Transverse colon (tissue), 4 donors: ENCODE data around the gene GIPC3. TPM values are rescaled to one million over a fixed set of nuclear protein-coding genes. Genes with fewer than 3 reads are reported as not detected.

Experiments used
- DNase-seq: peaks from one replicate; pipeline ENCODE4 v3.0.0-alpha.2; 2019
- H3K27ac ChIP-seq, 4 donors: fragments of 200-600 bp; sonication (generic); 2 replicates each; pipeline ENCODE4 v1.5.1; 2016 to 2018; ENCODE audit warnings: inconsistent platforms in 4 of 4
- H3K27me3 ChIP-seq: fragments of 200-600 bp; sonication (generic); 2 replicates; pipeline ENCODE4 v1.5.1; 2017; ENCODE audit warnings: inconsistent platforms
- H3K36me3 ChIP-seq, 4 donors: fragments of 200-600 bp; sonication (generic); 2 replicates each; pipeline ENCODE4 v1.5.1; 2017 to 2019; ENCODE audit warnings: inconsistent platforms in 4 of 4
- H3K4me1 ChIP-seq, 4 donors: fragments of 200-600 bp; sonication (generic); 2 replicates each; pipeline ENCODE4 v1.5.1; 2017 to 2020; ENCODE audit warnings: inconsistent platforms in 4 of 4
- H3K4me3 ChIP-seq, 4 donors: fragments of 200-600 bp; sonication (generic); 1 replicate in 1 of 4; 2 replicates in 3 of 4; pipeline versions ENCODE4 v1.5.1 to v1.6.1; 2017 to 2019; ENCODE audit warnings: inconsistent platforms in 4 of 4
- H3K9me3 ChIP-seq, 2 donors: fragments of 200-600 bp; sonication (generic); 2 replicates each; pipeline ENCODE4 v1.5.1; 2017 to 2019; ENCODE audit warnings: inconsistent platforms in 2 of 2
- CTCF ChIP-seq, 5 experiments: fragments of 200-600 bp in 3 of 5; fragments of 450-650 bp in 2 of 5; sonication (generic) in 3 of 5; IDR thresholded peaks; 1 replicate in 2 of 5; 2 replicates in 3 of 5; pipeline ENCODE4 v1.5.1; 2016 to 2017; ENCODE audit warnings: antibody characterized with exemption in 5 of 5, inconsistent platforms in 3 of 5, mild to moderate bottlenecking in 2 of 5, moderate library complexity in 1 of 5
- EP300 ChIP-seq: sonication (generic); formaldehyde crosslinking; IDR thresholded peaks from one replicate; pipeline ENCODE4 v1.6.1; 2017; ENCODE audit warnings: antibody characterized with exemption, low read depth
- POLR2A ChIP-seq: fragments of 450-650 bp; IDR thresholded peaks from one replicate; pipeline ENCODE4 v1.6.1; 2016; ENCODE audit warnings: antibody characterized with exemption, mild to moderate bottlenecking, moderate library complexity
- POLR2AphosphoS5 ChIP-seq, 3 donors: sonication (generic); formaldehyde crosslinking; IDR thresholded peaks; one replicate each; pipeline ENCODE4 v1.6.1; 2016; ENCODE audit warnings: antibody characterized with exemption in 3 of 3
- WGBS, 2 donors: methylation state at CpG; one replicate each; pipeline ENCODE4 v1.1.5; 2018; ENCODE audit warnings: low coverage in 1 of 2; 5-methylcytosine and 5-hydroxymethylcytosine counted together
- in situ Hi-C, 4 donors: fragments of 200-750 bp; cut with MboI; loops; one replicate each; pipeline versions ENCODE4 v1.15.0 to v1.15.1; 2017; ENCODE audit warnings: low sequenced_read_pairs in 3 of 4, low pct_ligation_motif_present in 1 of 4, low pct_unique_long_range_greater_than_20kb in 1 of 4
- intact Hi-C: fragments of 100-400 bp; cut with DNase I; formaldehyde crosslinking; loops from one replicate; pipeline ENCODE4 v1.15.1; 2023; ENCODE audit warnings: low total_unique reads
- total RNA-seq, 4 donors: library from RNA; depleted of rRNA; stranded (reverse); fragments of >200 nt; gene quantifications; one replicate each; pipeline ENCODE4 v1.1.0, GENCODE V29; 2016

Gene GIPC3
- total RNA-seq, 4 donors from 2014 or later: 0.14 to 0.95 (median 0.60) TPM; not detected in 1

GRCh38 chr19:3601021-3601420 is 15.7 kb downstream of the GIPC3 start:
- in situ Hi-C loops: no loop called here
- TF ChIP-seq EP300 (no peak), POLR2AphosphoS5 (IDR thresholded peaks at IDR 0.05) (no peak), CTCF (IDR thresholded peaks at IDR 0.05) (no peak), POLR2A (no peak)
- Histone ChIP-seq H3K27me3 (no peaks in the 10 kb centered on the region), H3K9me3 (no peaks in the 10 kb centered on the region), H3K27ac (no peak overlapping the region), H3K4me3 (no peak overlapping the region), H3K36me3 (no peaks in the 10 kb centered on the region), H3K4me1 (peaks cover 2 to 7% (median 3%) of the 10 kb centered on the region in 4 donors)
- WGBS, 2 donors: 50 to 88% methylated on average over 1 to 12 of the region's 12 CpGs
- intact Hi-C loops: no loop called here
- DNase-seq: no peak

- H3K36me3 ChIP-seq: no peaks in the 10 kb centered on the region
- H3K9me3 ChIP-seq: no peaks in the 10 kb centered on the region
- peaks cover 7 to 27% (median 22%) of the 10 kb centered on the region in 4 donors for H3K4me1 ChIP-seq
- in situ Hi-C loops (no loop called here), intact Hi-C loops (no loop called here)
- WGBS, 2 donors: 76% methylated on average over 23 of the region's 23 CpGs; no CpG with 5 or more reads in 1 of the 2 donors
- H3K4me3 ChIP-seq: no peak overlapping the region
- peak overlapping the region; percentile 9 to 60 (median 21) for H3K27ac ChIP-seq
- peaks cover 4% of the 10 kb centered on the region for H3K27me3 ChIP-seq
- no peak for TF ChIP-seq CTCF (IDR thresholded peaks at IDR 0.05)
- no peak for TF ChIP-seq POLR2AphosphoS5 (IDR thresholded peaks at IDR 0.05)
- no peak for TF ChIP-seq POLR2A
- TF ChIP-seq EP300: no peak
- DNase-seq: no peak
Observed at GRCh38 chr19:3603121-3603811, 18.0 kb downstream of the GIPC3 start.

GRCh38 chr19:3604227-3604986 is 19.1 kb downstream of the GIPC3 start:
- H3K36me3 ChIP-seq: no peaks in the 10 kb centered on the region
- H3K4me3 ChIP-seq: no peak overlapping the region
- no peak for DNase-seq
- no peak for TF ChIP-seq POLR2AphosphoS5 (IDR thresholded peaks at IDR 0.05)
- no peak for TF ChIP-seq EP300
- no peak for TF ChIP-seq CTCF (IDR thresholded peaks at IDR 0.05)
- TF ChIP-seq POLR2A: no peak
- intact Hi-C loops (no loop called here), in situ Hi-C loops (no loop called here)
- H3K9me3 ChIP-seq: no peaks in the 10 kb centered on the region
- peaks cover 7 to 32% (median 25%) of the 10 kb centered on the region in 4 donors for H3K4me1 ChIP-seq
- H3K27ac ChIP-seq: peak overlapping the region in 3 of 4 donors; percentile 19 to 60 (median 26)
- H3K27me3 ChIP-seq: peaks cover 4% of the 10 kb centered on the region
- WGBS, 2 donors: 70% methylated on average over 22 of the region's 27 CpGs; no CpG with 5 or more reads in 1 of the 2 donors

GRCh38 chr19:3604987-3605343 is 19.7 kb downstream of the GIPC3 start:
- Histone ChIP-seq H3K4me1 (peaks cover 7 to 32% (median 25%) of the 10 kb centered on the region in 4 donors), H3K27me3 (peaks cover 4% of the 10 kb centered on the region), H3K36me3 (no peaks in the 10 kb centered on the region), H3K9me3 (no peaks in the 10 kb centered on the region), H3K27ac (peak overlapping the region in 3 of 4 donors; percentile 19 to 60 (median 26)), H3K4me3 (no peak overlapping the region)
- 60% methylated on average over 11 of the region's 11 CpGs; no CpG with 5 or more reads in 1 of the 2 donors for WGBS, 2 donors
- TF ChIP-seq EP300 (no peak), CTCF (IDR thresholded peaks at IDR 0.05) (no peak), POLR2AphosphoS5 (IDR thresholded peaks at IDR 0.05) (no peak), POLR2A (no peak)
- in situ Hi-C loops: no loop called here
- intact Hi-C loops: no loop called here
- DNase-seq: no peak
